Keratinocyte (primary cell): Measurements from ENCODE around the gene KIN. TPM values are rescaled to one million over a fixed set of nuclear protein-coding genes. Genes with fewer than 3 reads are reported as not detected.

ENCODE experiments used
- DNase-seq: peaks from one replicate; pipeline ENCODE4 v3.0.0-alpha.2; 2011; ENCODE audit warnings: low read depth, missing footprints, low spot score
- FAIRE-seq: peaks from 2 replicates; lab custom pipeline; 2011; peaks lifted over from hg19 to GRCh38; lab: Jason Lieb, UNC
- H2AFZ ChIP-seq: 2 replicates; pipeline ENCODE4 v1.6.0; 2012; ENCODE audit warnings: low read length, control low read depth, inconsistent platforms; ENCODE audit not compliant: control insufficient read depth
- H3K27ac ChIP-seq: 2 replicates; pipeline ENCODE4 v1.5.1; 2011; ENCODE audit warnings: low read length; ENCODE audit not compliant: control insufficient read depth, insufficient read depth
- H3K27me3 ChIP-seq: 3 replicates; pipeline ENCODE4 v1.6.0; 2011; ENCODE audit warnings: low read length; ENCODE audit not compliant: control insufficient read depth, insufficient read depth; ENCODE audit errors: extremely low read depth
- H3K36me3 ChIP-seq, 2 experiments: 2 replicates in 1 of 2; 3 replicates in 1 of 2; pipeline ENCODE4 v1.5.1; 2011; ENCODE audit warnings: low read length in 2 of 2, mild to moderate bottlenecking in 1 of 2; ENCODE audit not compliant: control insufficient read depth in 2 of 2, insufficient read depth in 2 of 2; ENCODE audit errors: extremely low read depth in 1 of 2
- H3K4me1 ChIP-seq: 3 replicates; pipeline ENCODE4 v1.5.1; 2011; ENCODE audit warnings: low read length; ENCODE audit not compliant: control insufficient read depth, insufficient read depth; ENCODE audit errors: extremely low read depth
- H3K4me2 ChIP-seq: 3 replicates; pipeline ENCODE4 v1.6.0; 2011; ENCODE audit warnings: low read depth, low read length; ENCODE audit not compliant: control insufficient read depth, insufficient read depth; ENCODE audit errors: extremely low read depth
- H3K4me3 ChIP-seq, 3 experiments: fragments of 200-600 bp in 1 of 3; sonication (generic) in 1 of 3; 2 replicates in 2 of 3; 3 replicates in 1 of 3; pipeline ENCODE4 v1.5.1; 2011 to 2016; ENCODE audit warnings: low read length in 3 of 3, mild to moderate bottlenecking in 3 of 3, control low read depth in 2 of 3, inconsistent platforms in 1 of 3, low read depth in 1 of 3, mixed read lengths in 1 of 3, mixed run types in 1 of 3, moderate library complexity in 1 of 3; ENCODE audit not compliant: control insufficient read depth in 2 of 3, insufficient read depth in 2 of 3; ENCODE audit errors: extremely low read depth in 1 of 3
- H3K79me2 ChIP-seq: 2 replicates; pipeline ENCODE4 v1.6.0; 2012; ENCODE audit warnings: low read length; ENCODE audit not compliant: control insufficient read depth, insufficient read depth
- H3K9ac ChIP-seq: 3 replicates; pipeline ENCODE4 v1.6.0; 2011; ENCODE audit warnings: low read length; ENCODE audit not compliant: control insufficient read depth, insufficient read depth; ENCODE audit errors: extremely low read depth
- H3K9me1 ChIP-seq: 3 replicates; pipeline ENCODE4 v1.6.0; 2011; ENCODE audit warnings: low read length; ENCODE audit not compliant: control insufficient read depth, insufficient read depth; ENCODE audit errors: extremely low read depth
- H3K9me3 ChIP-seq: 2 replicates; pipeline ENCODE4 v1.5.1; 2012; ENCODE audit warnings: low read depth, low read length; ENCODE audit not compliant: control insufficient read depth
- H4K20me1 ChIP-seq: 3 replicates; pipeline ENCODE4 v1.6.0; 2011; ENCODE audit warnings: low read length; ENCODE audit not compliant: control insufficient read depth, insufficient read depth; ENCODE audit errors: extremely low read depth
- CTCF ChIP-seq, 3 experiments: IDR thresholded peaks in 1 of 3; conservative IDR thresholded peaks in 1 of 3; optimal IDR thresholded peaks in 1 of 3; 2 replicates in 2 of 3; 3 replicates in 1 of 3; pipeline versions ENCODE3 to v1.5.1; 2011; ENCODE audit warnings: low read length in 3 of 3, mild to moderate bottlenecking in 3 of 3, moderate library complexity in 2 of 3, control low read depth in 1 of 3, inconsistent platforms in 1 of 3; ENCODE audit not compliant: insufficient read depth in 2 of 3; ENCODE audit errors: extremely low read depth in 1 of 3
- EZH2 ChIP-seq: IDR thresholded peaks from one replicate; pipeline ENCODE4 v1.6.1; 2012; ENCODE audit warnings: inconsistent platforms, mild to moderate bottlenecking, low read length, moderate library complexity
- dilution Hi-C: fragments of 300-500 bp; cut with MboI; formaldehyde crosslinking; loops from one replicate; pipeline ENCODE4 v1.7.0; 2020; ENCODE audit warnings: low sequenced_read_pairs; ENCODE audit not compliant: extremely low pct_ligation_motif_present
- polyA plus RNA-seq, 5 experiments: library from polyadenylated mRNA; depleted of rRNA in 3 of 5; stranded (reverse) in 3 of 5; stranded (forward) in 1 of 5; unstranded in 1 of 5; fragments of >200 nt; gene quantifications; 1 replicate in 1 of 5; 2 replicates in 3 of 5; 3 replicates in 1 of 5; pipeline versions ENCODE4 v1.2.1 to v1.2.3, GENCODE V29; 2011 to 2012; ENCODE audit warnings: missing spikeins in 2 of 5, low read depth in 1 of 5, low replicate concordance in 1 of 5

KIN gene
- polyA plus RNA-seq, 1 donor (not counting 4 experiments of a cell fraction or from before 2014, with no cell fraction given) = 15.1 TPM

GRCh38 chr10:7817984-7818294 is 30.1 kb upstream of the KIN start:
- dilution Hi-C loops = no loop called here
- FAIRE-seq (no peak), DNase-seq (no peak)
- H3K27me3 ChIP-seq = no peaks in the 10 kb centered on the region
- no peaks in the 10 kb centered on the region for H4K20me1 ChIP-seq
- H3K4me2 ChIP-seq = peak overlapping the region; percentile 72
- peaks cover 7% of the 10 kb centered on the region for H3K4me1 ChIP-seq
- TF ChIP-seq EZH2 (no peak), CTCF (optimal IDR thresholded peaks at IDR 0.05 in 1 of 3, IDR thresholded peaks at IDR 0.05 in 1 of 3, conservative IDR thresholded peaks at IDR 0.05 in 1 of 3; ENCODE audit: extremely low read depth in 1 of 3, insufficient read depth in 2 of 3, low read length in 3 of 3) (no peak)
- peak overlapping the region; percentile 73 to 100 (median 89) for H3K4me3 ChIP-seq
- H3K79me2 ChIP-seq = peaks cover 28% of the 10 kb centered on the region
- peak overlapping the region; percentile 83 for H3K9ac ChIP-seq
- H2AFZ ChIP-seq = peak overlapping the region; percentile 100
- H3K9me3 ChIP-seq = no peaks in the 10 kb centered on the region
- no peaks in the 10 kb centered on the region for H3K9me1 ChIP-seq
- H3K27ac ChIP-seq = peak overlapping the region; percentile 64
- H3K36me3 ChIP-seq = no peaks in the 10 kb centered on the region

DNA sequence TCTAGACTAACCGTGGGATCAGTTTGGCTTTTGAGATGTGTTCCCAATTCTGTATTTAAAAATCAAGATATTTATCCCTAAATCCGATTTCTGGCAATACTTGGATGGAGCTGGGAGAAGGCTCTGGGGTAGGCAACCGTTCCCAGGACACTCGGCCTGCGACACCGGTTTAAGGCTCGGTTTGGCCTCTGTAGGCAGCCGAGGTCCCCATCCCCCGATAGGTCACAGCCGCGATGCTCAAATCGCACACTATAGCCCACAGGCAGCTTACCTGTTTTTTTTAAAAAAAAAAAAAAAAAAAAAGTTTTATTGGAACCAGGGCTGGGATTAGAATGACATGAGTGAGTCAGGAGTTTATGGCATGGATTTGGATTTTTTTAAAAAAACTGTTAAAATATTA is 29.8 kb upstream of the KIN start:
- Histone ChIP-seq H3K9ac (peak overlapping the region; percentile 83), H3K4me1 (peaks cover 7% of the 10 kb centered on the region)

More for the DNA sequence above, 29.8 kb upstream of the KIN start:
- H4K20me1 ChIP-seq = no peaks in the 10 kb centered on the region
- DNase-seq (no peak), FAIRE-seq (no peak)
- H3K79me2 ChIP-seq = peaks cover 28% of the 10 kb centered on the region
- H3K27me3 ChIP-seq = no peaks in the 10 kb centered on the region
- H3K36me3 ChIP-seq = no peaks in the 10 kb centered on the region
- no peaks in the 10 kb centered on the region for H3K9me1 ChIP-seq
- peak overlapping the region; percentile 73 to 100 (median 89) for H3K4me3 ChIP-seq
- TF ChIP-seq EZH2 = no peak
- TF ChIP-seq CTCF (optimal IDR thresholded peaks at IDR 0.05 in 1 of 3, IDR thresholded peaks at IDR 0.05 in 1 of 3, conservative IDR thresholded peaks at IDR 0.05 in 1 of 3; ENCODE audit: extremely low read depth in 1 of 3, insufficient read depth in 2 of 3, low read length in 3 of 3) = no peak
- dilution Hi-C loops = no loop called here
- peak overlapping the region; percentile 72 for H3K4me2 ChIP-seq
- peak overlapping the region; percentile 64 for H3K27ac ChIP-seq
- H3K9me3 ChIP-seq = no peaks in the 10 kb centered on the region
- H2AFZ ChIP-seq = peak overlapping the region; percentile 100
